ENCODE measurements around the gene IDH3B. TPM values are rescaled to one million over a fixed set of nuclear protein-coding genes. Genes with fewer than 3 reads are reported as not detected.

The IDH3B gene
- total RNA-seq, 6 experiments from 2014 or later: 37.6 to 78.1 (median 43.6) TPM

GRCh38 chr20:2708073-2708415 lies 44.0 kb upstream of the IDH3B start:
- no peak for TF ChIP-seq CTCF (IDR thresholded peaks at IDR 0.05)
- TF ChIP-seq POLR2A (IDR thresholded peaks at IDR 0.05): no peak
- Histone ChIP-seq H3K27me3 (no peaks in the 10 kb centered on the region), H3K9me3 (no peaks in the 10 kb centered on the region), H3K4me1 (no peaks in the 10 kb centered on the region), H3K36me3 (no peaks in the 10 kb centered on the region), H3K4me3 (no peak overlapping the region), H3K27ac (no peak overlapping the region)
- intact Hi-C loops (cut with DNase I): no loop called here
- WGBS (ENCODE audit: insufficient coverage, low coverage, low lambda C conversion rate, missing lambda C conversion rate): 88% methylated on average over 4 of the region's 5 CpGs
- DNase-seq (no peak), ATAC-seq (no peak)

- intact Hi-C loops (cut with DNase I): no loop called here
- ATAC-seq (no peak), DNase-seq (no peak)
- Histone ChIP-seq H3K36me3 (no peaks in the 10 kb centered on the region), H3K27me3 (no peaks in the 10 kb centered on the region), H3K9me3 (no peaks in the 10 kb centered on the region), H3K4me3 (no peak overlapping the region), H3K4me1 (no peaks in the 10 kb centered on the region), H3K27ac (no peak overlapping the region)
- no peak for TF ChIP-seq POLR2A (IDR thresholded peaks at IDR 0.05)
- no peak for TF ChIP-seq CTCF (IDR thresholded peaks at IDR 0.05)
- WGBS (ENCODE audit: insufficient coverage, low coverage, low lambda C conversion rate, missing lambda C conversion rate): 36% methylated on average over 6 of the region's 12 CpGs
These were observed 43.5 kb upstream of the IDH3B start for GRCh38 chr20:2707353-2708072.

GRCh38 chr20:2706688-2707352 lies 42.8 kb upstream of the IDH3B start:
- H3K4me1 ChIP-seq: no peaks in the 10 kb centered on the region
- H3K27me3 ChIP-seq: no peaks in the 10 kb centered on the region
- no peak overlapping the region for H3K4me3 ChIP-seq
- H3K27ac ChIP-seq: no peak overlapping the region
- H3K9me3 ChIP-seq: no peaks in the 10 kb centered on the region
- WGBS (ENCODE audit: insufficient coverage, low coverage, low lambda C conversion rate, missing lambda C conversion rate): 17% methylated on average over 2 of the region's 6 CpGs
- DNase-seq (no peak), ATAC-seq (peak in 1 of 4 donors; percentile 9)
- TF ChIP-seq CTCF (IDR thresholded peaks at IDR 0.05): no peak
- TF ChIP-seq POLR2A (IDR thresholded peaks at IDR 0.05): no peak
- intact Hi-C loops (cut with DNase I): no loop called here
- H3K36me3 ChIP-seq: no peaks in the 10 kb centered on the region

- ATAC-seq (peak in 1 of 4 donors; percentile 14), DNase-seq (no peak)
These were observed 42.1 kb upstream of the IDH3B start for GRCh38 chr20:2705931-2706645.

More at GRCh38 chr20:2705931-2706645, 42.1 kb upstream of the IDH3B start:
- Histone ChIP-seq H3K27ac (no peak overlapping the region), H3K27me3 (no peaks in the 10 kb centered on the region), H3K4me1 (no peaks in the 10 kb centered on the region), H3K9me3 (no peaks in the 10 kb centered on the region), H3K4me3 (no peak overlapping the region), H3K36me3 (no peaks in the 10 kb centered on the region)
- 61% methylated on average over 8 of the region's 14 CpGs for WGBS (ENCODE audit: insufficient coverage, low coverage, low lambda C conversion rate, missing lambda C conversion rate)
- intact Hi-C loops (cut with DNase I): no loop called here
- TF ChIP-seq POLR2A (IDR thresholded peaks at IDR 0.05): no peak
- TF ChIP-seq CTCF (IDR thresholded peaks at IDR 0.05): no peak
